ENCODE data around the gene DOK5. TPM values are rescaled to one million over a fixed set of nuclear protein-coding genes. Genes with fewer than 3 reads are reported as not detected.

The DOK5 gene
- total RNA-seq, 1 donor from 2014 or later = 3.0 TPM

DNA sequence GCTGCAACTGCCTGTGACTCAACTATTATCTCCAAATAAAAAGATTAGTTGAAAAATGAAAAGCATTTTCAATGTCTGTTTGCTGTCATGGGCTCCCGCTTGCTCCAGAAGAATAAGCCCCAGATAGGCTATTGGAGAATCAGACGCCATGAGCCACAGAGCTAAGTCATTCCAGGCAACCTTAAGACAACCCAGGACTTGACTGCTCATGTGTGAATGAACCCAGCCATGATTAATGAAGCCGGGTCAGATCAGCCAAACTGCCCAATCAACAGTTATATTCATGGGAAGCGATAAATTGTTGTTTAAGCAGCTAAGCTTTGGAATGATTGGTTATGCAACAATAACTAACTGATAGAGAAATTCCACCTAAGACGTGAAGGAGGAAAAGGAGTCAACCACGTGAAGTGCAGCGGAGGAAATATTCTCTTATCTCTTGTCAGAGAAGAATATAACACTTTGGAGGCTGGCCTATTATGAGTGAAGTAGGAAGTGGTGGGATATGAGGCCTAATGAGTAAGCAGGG lies 64.2 kb downstream of the DOK5 start:
- intact Hi-C loops (cut with DNase I) = no loop called here
- no peak for ATAC-seq
- no peak for DNase-seq (ENCODE audit: missing footprints)

DNA sequence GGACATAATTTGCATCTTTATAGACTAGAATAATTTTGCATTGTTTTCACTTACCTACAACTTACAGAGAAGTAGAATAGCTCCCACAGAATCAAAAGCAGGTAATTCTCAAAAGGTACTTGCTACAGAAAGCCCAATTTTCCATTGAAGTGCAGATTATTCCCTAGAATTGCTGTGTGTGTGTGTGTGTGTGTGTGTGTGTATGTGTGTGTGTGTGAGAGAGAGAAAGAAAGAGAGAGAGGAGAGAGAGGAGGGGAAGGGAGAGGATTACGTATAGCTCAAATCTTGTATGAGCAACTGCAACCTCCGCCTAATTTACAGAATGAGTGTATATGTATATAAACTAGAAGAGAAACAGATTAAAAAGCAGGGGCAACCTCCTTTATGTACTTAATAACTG lies 68.0 kb downstream of the DOK5 start:
- intact Hi-C loops (cut with DNase I) = no loop called here
- DNase-seq (ENCODE audit: missing footprints) (no peak), ATAC-seq (no peak)

GRCh38 chr20:54545676-54546358 lies 70.4 kb downstream of the DOK5 start:
- ATAC-seq (no peak), DNase-seq (ENCODE audit: missing footprints) (no peak)
- intact Hi-C loops (cut with DNase I) = no loop called here

- intact Hi-C loops (cut with DNase I) = no loop called here
- no peak for DNase-seq (ENCODE audit: missing footprints)
- ATAC-seq = no peak
Observed at GRCh38 chr20:54548849-54549248, 73.5 kb downstream of the DOK5 start.

- intact Hi-C loops (cut with DNase I) = no loop called here
- DNase-seq (ENCODE audit: missing footprints) (no peak), ATAC-seq (no peak)
Observed at GRCh38 chr20:54549658-54550326, 74.4 kb downstream of the DOK5 start.

DNA sequence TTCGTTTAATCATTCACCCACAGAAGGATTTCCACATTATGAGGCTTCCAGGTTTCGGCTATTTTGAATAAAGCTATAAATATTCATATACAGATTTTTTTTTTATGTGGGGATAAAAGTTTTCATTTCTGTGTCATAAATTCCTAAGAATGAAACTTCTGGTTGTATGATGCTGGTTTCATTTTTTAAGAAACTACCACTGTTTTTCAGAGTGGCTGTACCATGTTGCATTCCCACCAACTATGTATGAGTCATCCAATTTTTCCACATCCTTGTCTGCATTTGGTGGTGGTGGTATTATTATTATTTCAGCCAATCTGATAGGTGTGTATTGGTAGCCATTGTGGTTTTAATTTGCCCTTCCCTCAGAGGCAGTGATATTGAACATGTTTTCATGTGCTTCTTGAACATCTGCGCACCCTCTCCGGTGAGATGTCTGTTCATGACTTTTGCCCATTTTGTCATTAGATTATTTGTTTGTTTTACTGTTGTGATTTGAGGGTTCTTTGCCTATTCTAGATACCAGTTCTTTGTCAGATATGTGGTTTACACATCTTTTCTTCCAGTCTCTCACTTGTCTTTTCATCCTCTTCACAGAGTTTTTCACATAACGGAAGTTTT lies 75.5 kb downstream of the DOK5 start:
- intact Hi-C loops (cut with DNase I) = no loop called here
- ATAC-seq (no peak), DNase-seq (ENCODE audit: missing footprints) (no peak)

- ATAC-seq = no peak
Observed at GRCh38 chr20:54554006-54554405, 78.6 kb downstream of the DOK5 start.

DNA sequence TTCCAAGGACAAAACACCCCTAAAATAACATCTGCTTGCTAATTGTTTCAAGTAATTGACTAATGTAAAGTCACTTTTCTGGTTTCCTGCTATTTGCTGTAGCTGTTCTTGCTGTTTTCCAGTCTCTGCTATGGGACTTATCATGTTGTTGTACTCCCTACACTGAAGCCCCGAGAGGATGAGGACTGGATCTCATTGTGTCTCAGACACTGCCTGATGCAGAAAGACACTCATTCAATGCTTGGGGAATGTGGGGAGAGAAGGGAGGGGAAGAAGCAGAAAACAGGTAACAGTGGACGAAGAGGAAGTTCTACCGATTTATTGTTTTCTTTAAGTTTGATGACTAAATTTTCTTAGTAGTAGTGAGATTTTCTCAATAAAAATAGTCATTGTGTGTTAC lies 79.8 kb downstream of the DOK5 start:
- intact Hi-C loops (cut with DNase I) = no loop called here
- no peak for ATAC-seq
- no peak for DNase-seq (ENCODE audit: missing footprints)

More at GRCh38 chr20:54554006-54554405, 78.6 kb downstream of the DOK5 start:
- no peak for DNase-seq (ENCODE audit: missing footprints)
- intact Hi-C loops (cut with DNase I) = no loop called here

GRCh38 chr20:54556406-54556805 lies 81.0 kb downstream of the DOK5 start:
- DNase-seq (ENCODE audit: missing footprints) = no peak
- no peak for ATAC-seq
- intact Hi-C loops (cut with DNase I) = no loop called here

DNA sequence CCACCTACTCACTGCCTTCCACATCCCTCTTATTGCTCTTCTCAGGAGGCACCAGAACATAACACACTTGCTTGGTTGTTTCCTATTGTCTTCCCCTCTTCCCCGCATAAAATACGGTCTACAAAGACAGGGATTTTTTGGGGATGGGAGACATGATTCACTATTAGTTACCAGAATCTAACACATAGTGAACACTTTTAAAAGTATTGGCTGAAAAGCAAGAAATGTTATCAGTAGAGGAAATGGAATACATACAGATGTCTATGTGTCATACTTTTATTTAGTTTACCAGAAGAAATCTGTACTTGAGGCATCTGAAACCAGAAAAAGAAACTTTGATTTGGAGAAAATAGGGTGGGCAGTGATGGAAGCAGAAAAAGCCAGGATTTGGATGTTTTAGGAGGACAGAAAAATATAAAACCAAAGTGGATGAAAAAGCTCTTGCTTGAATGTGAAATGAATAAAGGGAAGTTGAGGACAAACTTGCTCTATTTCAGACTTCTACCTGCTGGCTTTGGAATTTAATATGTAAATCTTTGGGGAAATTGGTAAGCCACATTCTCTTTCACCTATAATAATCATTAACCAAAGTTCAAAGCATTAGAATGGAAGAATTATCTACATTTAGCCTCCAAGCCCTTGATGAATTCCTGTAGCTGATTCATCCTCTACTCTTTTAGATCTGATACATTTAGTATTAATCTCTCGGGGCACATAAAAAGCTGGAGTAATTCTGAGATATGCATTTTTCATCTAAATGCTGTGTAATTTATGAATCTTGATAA lies 82.6 kb downstream of the DOK5 start:
- DNase-seq (ENCODE audit: missing footprints) (no peak), ATAC-seq (no peak)
- intact Hi-C loops (cut with DNase I) = no loop called here

GRCh38 chr20:54559890-54560289 lies 84.5 kb downstream of the DOK5 start:
- no peak for ATAC-seq
- DNase-seq (ENCODE audit: missing footprints) = no peak
- intact Hi-C loops (cut with DNase I) = no loop called here

DNA sequence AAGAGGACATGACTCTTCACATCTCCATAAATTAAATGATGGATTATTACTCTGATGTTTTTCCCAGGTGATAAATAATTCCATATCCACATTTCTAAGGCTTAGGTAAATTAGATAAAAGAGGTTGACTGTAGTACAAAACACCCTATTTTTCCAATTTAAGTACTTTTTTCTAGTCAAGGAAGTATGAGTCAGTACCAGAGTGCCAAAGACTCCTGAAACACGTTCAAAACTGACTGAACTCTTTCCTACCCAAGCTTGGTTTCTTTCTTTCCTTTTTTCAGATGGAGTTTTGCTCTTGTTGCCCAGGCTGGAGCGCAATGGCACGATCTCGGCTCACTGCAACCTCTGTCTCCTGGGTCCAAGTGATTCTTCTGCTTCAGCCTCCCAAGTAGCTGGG lies 85.0 kb downstream of the DOK5 start:
- DNase-seq (ENCODE audit: missing footprints) (no peak), ATAC-seq (no peak)
- intact Hi-C loops (cut with DNase I) = no loop called here

DNA sequence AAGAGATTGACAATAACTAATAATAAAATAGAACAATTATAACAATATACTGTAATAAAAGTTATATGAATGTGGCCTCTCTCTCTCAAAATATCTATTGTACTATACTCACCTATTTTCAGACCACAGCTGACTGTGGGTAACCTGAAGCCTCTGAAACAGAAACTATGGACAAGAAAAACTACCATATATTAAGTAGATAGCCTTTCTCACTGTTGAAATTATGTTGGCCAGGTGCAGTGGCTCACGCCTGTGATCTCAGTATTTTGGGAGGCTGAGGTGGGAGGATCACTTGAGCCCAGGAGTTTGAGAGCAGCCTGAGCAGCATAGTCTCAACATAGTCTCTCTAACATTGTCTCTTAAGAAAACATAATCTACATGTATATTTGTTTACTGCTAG lies 89.9 kb downstream of the DOK5 start:
- DNase-seq (ENCODE audit: missing footprints) (no peak), ATAC-seq (no peak)
- intact Hi-C loops (cut with DNase I) = no loop called here

GRCh38 chr20:54566031-54566688 lies 90.8 kb downstream of the DOK5 start:
- no peak for ATAC-seq
- intact Hi-C loops (cut with DNase I) = no loop called here
- no peak for DNase-seq (ENCODE audit: missing footprints)

DNA sequence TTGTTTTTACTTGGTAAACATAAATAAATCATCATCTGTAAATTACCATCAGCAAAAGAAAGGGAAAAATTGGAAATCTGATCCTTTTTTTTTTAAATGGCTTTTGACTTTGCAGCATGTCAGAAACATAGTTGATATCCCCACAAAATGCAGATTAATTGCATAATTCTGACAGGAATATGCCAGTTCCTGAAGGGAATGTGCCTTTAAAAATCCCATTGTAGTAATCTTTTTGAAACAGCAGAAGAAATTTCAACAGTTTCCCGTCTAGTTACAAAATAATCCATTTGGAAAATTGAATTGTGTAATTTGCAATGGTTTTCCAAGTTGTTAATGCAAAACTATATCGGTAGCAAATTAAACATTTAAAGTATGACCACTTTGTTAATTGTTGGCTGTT lies 95.2 kb downstream of the DOK5 start:
- DNase-seq (ENCODE audit: missing footprints) (no peak), ATAC-seq (no peak)
- intact Hi-C loops (cut with DNase I) = no loop called here

GRCh38 chr20:54572665-54573435 lies 97.5 kb downstream of the DOK5 start:
- ATAC-seq (no peak), DNase-seq (ENCODE audit: missing footprints) (no peak)
- intact Hi-C loops (cut with DNase I) = no loop called here

GRCh38 chr20:54573838-54574237 lies 98.4 kb downstream of the DOK5 start:
- intact Hi-C loops (cut with DNase I) = no loop called here
- DNase-seq (ENCODE audit: missing footprints) (no peak), ATAC-seq (no peak)

- intact Hi-C loops (cut with DNase I) = no loop called here
- no peak for DNase-seq (ENCODE audit: missing footprints)
- no peak for ATAC-seq
Observed at GRCh38 chr20:54576518-54576917, 101.1 kb downstream of the DOK5 start.
